Stimulated activated effector memory CD8-positive, alpha-beta T cell treated with anti-CD3 and anti-CD28 coated beads, Interleukin-12 subunit alpha, Interleukin-12 subunit beta, amount 100 ng/mL, for 72 hours (primary cell): ENCODE data around the gene MYO5B.

Experiments used
- ATAC-seq: fragments of 150-1000 bp; cut with Tn5 transposase; 2 replicates; pipeline ENCODE4 v1.10.0; 2021
- DNase-seq, 2 donors: peaks; one replicate each; pipeline ENCODE4 v3.0.0; 2021 to 2022; ENCODE audit warnings: low spot score in 2 of 2
- H3K27ac Mint-ChIP-seq: one replicate; pipeline ENCODE4 v1.8.0; 2022; ENCODE audit warnings: mild to moderate bottlenecking, mixed read lengths
- H3K36me3 Mint-ChIP-seq: one replicate; pipeline ENCODE4 v1.8.0; 2022; ENCODE audit warnings: mild to moderate bottlenecking, mixed read lengths
- H3K4me1 Mint-ChIP-seq: one replicate; pipeline ENCODE4 v1.8.0; 2022; ENCODE audit warnings: mixed read lengths
- H3K4me3 Mint-ChIP-seq: one replicate; pipeline ENCODE4 v1.8.0; 2022; ENCODE audit warnings: mild to moderate bottlenecking, mixed read lengths
- H3K9me3 Mint-ChIP-seq: one replicate; pipeline ENCODE4 v1.8.0; 2022; ENCODE audit warnings: mixed read lengths

MYO5B gene

DNA sequence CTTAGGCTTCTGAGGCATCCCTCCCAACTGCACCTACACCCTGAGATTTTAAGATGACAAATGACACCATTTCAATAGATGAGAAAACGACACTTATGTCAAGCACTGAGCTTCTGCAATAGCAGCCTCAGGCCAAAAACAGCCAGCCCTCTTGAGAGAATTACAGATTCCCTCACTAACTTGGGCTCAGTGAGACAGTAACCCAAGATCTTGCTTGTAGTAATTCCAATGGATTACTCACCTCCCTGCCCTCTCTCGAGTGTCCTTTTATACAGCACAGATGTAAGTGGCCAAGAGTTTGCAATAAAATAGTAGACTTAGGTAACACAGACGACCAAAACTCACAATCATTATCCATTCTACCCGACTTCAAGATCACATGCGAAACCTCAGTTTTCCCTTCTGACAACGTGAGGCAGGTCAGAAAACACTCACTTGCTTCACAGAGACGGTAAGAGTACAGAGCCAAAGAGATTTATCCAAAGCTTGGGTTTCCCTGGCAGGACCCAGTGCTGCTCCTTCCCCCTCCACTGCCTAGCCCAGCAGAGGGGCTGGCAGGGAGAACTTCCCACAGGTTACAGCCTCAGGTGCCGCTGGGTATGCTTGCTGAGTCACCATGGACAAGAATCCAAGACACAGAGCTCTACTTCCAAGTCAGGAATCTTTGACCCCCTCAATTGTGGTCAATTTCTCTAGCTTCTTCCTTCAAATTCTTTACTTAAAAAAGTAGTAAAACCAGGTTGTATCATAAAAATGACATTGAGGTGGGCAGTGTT lies 181.4 kb downstream of the MYO5B start:
- no peak overlapping the region for H3K4me3 Mint-ChIP-seq
- ATAC-seq = no peak
- H3K36me3 Mint-ChIP-seq = no peaks in the 10 kb centered on the region
- no peak overlapping the region for H3K27ac Mint-ChIP-seq
- H3K9me3 Mint-ChIP-seq = no peaks in the 10 kb centered on the region
- DNase-seq = no peak
- H3K4me1 Mint-ChIP-seq = no peaks in the 10 kb centered on the region

DNA sequence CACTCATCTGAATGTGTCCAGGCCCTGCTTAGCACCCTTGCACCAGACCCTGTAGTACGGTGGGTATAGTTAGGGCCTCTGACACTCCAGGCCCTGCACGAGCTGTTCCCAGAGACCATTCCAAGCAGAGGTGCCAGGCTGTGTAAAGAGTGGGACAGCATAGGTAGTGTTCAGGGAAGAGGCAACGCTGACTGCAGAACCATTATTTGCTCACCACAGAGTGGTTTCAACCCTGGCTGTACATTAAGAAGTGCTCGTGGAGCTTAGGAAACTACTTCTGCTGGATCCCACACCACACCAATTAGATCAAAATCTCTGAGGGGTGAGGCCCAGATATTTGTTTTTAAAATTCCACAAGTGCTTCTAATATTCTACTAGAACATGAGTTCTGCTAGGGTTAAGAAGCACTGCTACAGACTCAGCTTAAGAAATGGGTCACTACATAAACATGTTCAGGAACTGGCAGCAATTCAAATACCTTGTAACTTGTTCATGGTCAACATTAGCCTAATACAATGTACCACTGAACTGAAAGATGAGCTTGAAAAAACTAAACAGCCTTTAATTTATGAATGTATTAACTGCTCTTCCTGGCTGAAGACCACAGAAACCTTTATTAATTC lies 183.0 kb downstream of the MYO5B start:
- no peak for DNase-seq
- Mint-ChIP-seq H3K27ac (no peak overlapping the region), H3K4me1 (no peaks in the 10 kb centered on the region), H3K9me3 (no peaks in the 10 kb centered on the region), H3K4me3 (no peak overlapping the region), H3K36me3 (no peaks in the 10 kb centered on the region)
- no peak for ATAC-seq

DNA sequence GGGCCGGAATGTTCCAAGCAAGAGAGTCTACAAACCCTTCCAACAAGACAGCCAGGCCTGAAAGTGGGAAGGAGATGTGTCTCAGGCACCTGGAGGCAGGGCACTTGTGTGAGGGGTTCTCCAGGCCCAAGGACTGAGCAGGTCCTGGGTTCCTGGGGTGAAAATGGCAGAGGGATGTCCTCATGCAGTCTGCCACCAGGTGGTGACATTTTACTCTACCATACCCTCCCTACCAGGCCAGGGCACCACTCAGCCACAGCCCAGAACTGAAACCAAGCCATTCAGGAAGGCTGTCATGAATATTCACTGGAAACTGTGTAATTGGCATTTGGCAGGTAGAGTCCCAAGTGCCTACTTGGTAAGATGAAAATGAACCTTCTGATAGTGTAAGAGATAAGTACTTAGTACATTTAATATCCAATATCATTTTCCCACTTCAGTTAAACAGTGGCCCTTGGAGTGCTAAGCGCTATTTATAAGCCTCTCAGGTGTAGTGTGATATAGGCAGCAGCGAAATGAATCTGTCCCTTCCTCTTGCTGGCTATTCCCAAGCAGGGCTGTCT lies 185.1 kb downstream of the MYO5B start:
- DNase-seq (peak; percentile 10 to 65), ATAC-seq (peak; percentile 79)
- Mint-ChIP-seq H3K4me3 (no peak overlapping the region), H3K36me3 (no peaks in the 10 kb centered on the region), H3K4me1 (no peaks in the 10 kb centered on the region), H3K9me3 (no peaks in the 10 kb centered on the region), H3K27ac (no peak overlapping the region)

DNA sequence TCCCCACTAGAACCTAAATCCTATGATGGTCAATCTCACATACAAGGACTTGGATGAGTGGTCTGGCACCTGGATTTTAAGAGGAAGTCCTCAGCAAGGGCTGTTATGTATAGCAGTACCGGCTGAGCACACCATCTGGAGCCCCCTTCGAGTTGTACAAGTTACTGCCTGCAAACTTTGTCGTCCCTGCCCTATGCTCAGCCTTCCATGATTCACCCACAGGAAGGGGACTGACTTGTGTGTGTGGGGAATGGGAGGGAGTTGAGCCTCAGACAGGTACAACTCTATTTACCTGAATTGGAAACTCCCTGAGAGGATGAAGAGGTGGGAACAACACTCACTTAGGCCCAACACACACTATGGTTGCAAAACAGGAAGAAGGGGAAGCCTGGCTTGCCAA lies 186.6 kb downstream of the MYO5B start:
- Mint-ChIP-seq H3K9me3 (no peaks in the 10 kb centered on the region), H3K36me3 (no peaks in the 10 kb centered on the region), H3K27ac (no peak overlapping the region), H3K4me3 (no peak overlapping the region), H3K4me1 (no peaks in the 10 kb centered on the region)
- ATAC-seq = no peak
- DNase-seq = no peak

DNA sequence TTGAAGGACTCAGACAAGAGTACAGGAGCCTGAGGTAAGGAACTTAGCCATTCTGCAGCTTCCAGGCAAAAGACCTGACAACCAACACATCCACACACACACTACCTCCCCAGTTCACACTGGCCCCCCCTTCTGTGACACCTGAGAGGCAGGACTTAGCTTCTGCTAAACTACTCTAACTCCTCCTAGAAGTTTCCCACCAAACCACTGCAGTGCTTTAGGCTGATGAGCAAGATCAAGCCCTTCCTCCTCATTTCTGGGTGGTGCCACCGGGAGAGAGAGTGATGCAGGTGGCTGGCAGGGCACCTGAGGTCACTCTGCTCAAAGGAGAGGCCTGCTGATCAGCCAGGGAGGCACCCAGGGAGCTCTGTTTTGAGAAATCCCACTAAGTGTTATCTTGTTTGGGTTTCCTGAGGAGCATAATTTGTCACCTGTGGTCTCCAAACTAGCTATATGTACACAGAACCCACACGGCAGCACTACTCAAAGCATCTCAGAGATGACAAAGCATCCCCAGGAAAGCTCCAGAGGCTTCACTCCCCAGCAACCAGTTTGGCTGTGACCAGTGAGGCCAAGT lies 188.4 kb downstream of the MYO5B start:
- ATAC-seq (peak; percentile 11), DNase-seq (no peak)
- no peak overlapping the region for H3K27ac Mint-ChIP-seq
- no peak overlapping the region for H3K4me3 Mint-ChIP-seq
- no peaks in the 10 kb centered on the region for H3K9me3 Mint-ChIP-seq
- H3K4me1 Mint-ChIP-seq = no peaks in the 10 kb centered on the region
- no peaks in the 10 kb centered on the region for H3K36me3 Mint-ChIP-seq

DNA sequence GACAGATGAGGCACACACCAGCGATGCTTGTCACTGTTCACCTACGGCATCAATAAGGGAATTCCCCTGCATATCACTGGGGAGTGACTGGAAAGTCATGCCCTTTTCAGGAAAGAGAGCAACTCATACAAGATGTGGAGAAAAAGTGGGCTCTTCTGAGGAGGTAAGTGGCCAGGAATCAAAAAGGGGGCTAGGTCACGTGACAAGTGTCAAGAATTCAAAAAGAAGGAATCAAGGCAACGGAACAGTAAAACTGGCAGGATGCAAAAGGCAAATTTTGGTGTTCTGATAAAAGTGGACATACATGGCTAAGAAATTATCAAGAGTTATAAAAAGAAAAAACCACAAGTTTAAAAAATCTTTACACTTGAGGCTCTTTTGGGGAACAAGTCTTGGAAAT lies 190.9 kb downstream of the MYO5B start:
- no peak for DNase-seq
- Mint-ChIP-seq H3K4me1 (no peaks in the 10 kb centered on the region), H3K27ac (no peak overlapping the region), H3K9me3 (no peaks in the 10 kb centered on the region), H3K4me3 (no peak overlapping the region), H3K36me3 (no peaks in the 10 kb centered on the region)
- no peak for ATAC-seq

DNA sequence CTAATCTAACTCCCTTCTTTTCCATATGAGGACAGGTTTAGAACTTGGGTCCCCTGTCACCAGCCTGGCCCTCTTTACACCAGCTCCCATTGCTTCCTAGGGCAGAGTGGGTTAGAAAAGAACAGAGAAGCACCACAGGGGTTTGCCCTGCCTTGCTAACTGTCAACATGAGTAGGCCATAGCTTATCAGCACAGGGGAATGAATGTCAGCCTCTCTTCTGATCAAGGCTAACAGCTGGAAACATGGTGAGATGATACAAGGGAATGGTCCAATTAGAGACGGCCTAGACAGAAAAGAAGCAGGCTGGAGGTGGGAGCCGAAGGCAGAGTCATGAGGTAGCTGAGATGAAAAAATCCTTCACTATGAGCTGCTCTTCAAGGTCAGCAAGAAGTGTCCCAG lies 192.2 kb downstream of the MYO5B start:
- Mint-ChIP-seq H3K4me3 (no peak overlapping the region), H3K36me3 (no peaks in the 10 kb centered on the region), H3K9me3 (no peaks in the 10 kb centered on the region), H3K27ac (no peak overlapping the region), H3K4me1 (no peaks in the 10 kb centered on the region)
- ATAC-seq = no peak
- no peak for DNase-seq

DNA sequence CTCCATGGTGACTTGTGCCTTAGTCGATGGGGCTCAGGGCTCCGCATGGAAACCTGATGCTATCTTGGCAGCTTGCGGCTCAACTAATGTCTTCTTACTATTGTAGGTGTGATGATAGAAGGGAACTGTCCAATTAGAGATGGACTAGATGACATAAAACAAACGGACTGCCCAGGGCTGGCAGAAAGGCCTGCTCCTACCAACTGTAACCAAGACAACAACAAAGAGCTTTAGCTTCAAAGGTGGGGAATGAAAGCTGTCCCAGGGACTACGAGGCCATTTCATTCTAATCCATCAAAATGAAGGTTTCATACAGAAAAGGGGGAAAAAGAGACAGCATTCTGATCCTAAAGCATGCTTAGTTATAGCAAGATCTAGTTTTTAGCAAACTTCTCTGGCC lies 194.7 kb downstream of the MYO5B start:
- H3K4me3 Mint-ChIP-seq = no peak overlapping the region
- no peaks in the 10 kb centered on the region for H3K36me3 Mint-ChIP-seq
- no peak overlapping the region for H3K27ac Mint-ChIP-seq
- no peaks in the 10 kb centered on the region for H3K9me3 Mint-ChIP-seq
- H3K4me1 Mint-ChIP-seq = no peaks in the 10 kb centered on the region
- ATAC-seq (no peak), DNase-seq (no peak)

DNA sequence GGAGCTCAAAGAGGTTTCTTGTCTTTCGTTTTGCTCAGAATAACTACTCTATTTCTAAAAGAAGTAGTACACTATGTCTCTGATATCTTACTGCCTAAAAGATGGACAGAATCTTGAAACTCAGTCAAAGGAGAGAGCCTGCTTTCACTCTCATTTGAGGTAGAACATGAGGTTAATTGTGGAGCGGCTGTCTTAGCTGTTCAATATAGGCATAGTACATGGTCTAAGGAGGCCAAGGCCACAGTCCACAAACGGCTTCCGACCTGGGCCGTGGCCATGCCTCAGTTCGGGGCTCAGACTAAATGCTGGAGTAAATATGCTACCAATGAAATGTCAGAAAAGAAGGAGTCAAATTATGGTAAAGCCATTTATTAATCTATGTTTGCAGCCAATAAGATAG lies 195.8 kb downstream of the MYO5B start:
- Mint-ChIP-seq H3K9me3 (no peaks in the 10 kb centered on the region), H3K27ac (no peak overlapping the region), H3K36me3 (no peaks in the 10 kb centered on the region), H3K4me3 (no peak overlapping the region), H3K4me1 (no peaks in the 10 kb centered on the region)
- DNase-seq (no peak), ATAC-seq (no peak)

DNA sequence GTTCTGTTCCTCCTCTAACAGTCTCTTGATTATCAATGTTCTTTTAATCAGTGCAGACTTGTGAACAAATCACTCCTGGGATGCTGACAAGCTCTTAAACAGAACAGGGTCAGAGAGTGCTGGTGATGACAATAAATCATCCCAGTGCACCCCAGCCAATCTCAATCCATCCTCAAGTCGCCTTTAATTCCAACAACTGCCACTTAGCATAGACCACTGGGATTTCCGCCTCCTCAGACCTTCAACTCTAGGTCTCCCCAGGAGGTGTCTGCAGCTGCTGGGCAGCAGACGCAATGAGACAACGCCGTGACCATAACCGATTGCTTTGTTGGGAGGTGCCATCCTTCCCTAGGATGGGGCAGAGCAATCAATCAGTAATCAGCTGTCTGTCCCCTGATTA lies 197.4 kb downstream of the MYO5B start:
- ATAC-seq = no peak
- no peaks in the 10 kb centered on the region for H3K4me1 Mint-ChIP-seq
- no peaks in the 10 kb centered on the region for H3K36me3 Mint-ChIP-seq
- no peak overlapping the region for H3K27ac Mint-ChIP-seq
- DNase-seq = no peak
- H3K9me3 Mint-ChIP-seq = no peaks in the 10 kb centered on the region
- H3K4me3 Mint-ChIP-seq = no peak overlapping the region

DNA sequence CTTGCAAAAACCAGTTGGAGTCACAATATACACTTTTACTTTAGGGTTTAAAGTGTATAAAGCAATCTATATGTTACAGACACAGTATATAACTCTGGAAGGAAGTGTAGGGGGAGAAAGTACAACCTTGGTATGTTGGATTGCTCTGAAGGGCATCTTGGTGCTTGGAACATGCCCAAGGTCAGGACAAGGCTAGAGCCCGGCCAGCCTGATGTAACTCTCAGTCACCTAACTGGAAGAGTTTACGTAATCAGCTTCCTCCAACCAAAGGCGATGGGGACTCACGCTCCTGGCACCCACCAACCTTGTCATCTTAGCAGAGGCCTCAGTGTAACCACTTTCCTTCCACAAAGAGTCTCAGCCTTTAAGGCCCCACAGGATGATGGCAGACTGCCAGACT lies 200.5 kb downstream of the MYO5B start:
- Mint-ChIP-seq H3K9me3 (no peaks in the 10 kb centered on the region), H3K4me3 (no peak overlapping the region), H3K27ac (no peak overlapping the region), H3K36me3 (no peaks in the 10 kb centered on the region), H3K4me1 (no peaks in the 10 kb centered on the region)
- no peak for ATAC-seq
- no peak for DNase-seq

DNA sequence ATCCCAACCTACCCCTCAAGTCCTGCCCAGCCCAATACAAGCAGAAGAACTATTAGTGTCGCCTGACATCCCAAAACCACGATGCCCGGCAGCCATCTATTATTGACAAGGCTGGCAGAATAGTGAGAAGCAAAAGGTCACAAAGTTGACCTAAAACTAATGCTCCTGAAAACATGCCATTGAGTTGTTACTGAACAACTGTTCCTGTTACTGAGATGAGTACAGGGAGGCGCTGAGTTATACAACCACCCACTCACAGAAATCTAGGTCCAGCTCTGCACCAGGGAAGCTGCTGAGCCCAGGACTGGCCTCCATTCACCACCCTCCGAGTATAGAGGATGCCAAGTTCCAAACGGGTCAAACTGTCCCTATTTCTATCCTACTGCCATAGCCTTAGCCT lies 201.6 kb downstream of the MYO5B start:
- H3K9me3 Mint-ChIP-seq = no peaks in the 10 kb centered on the region
- H3K4me1 Mint-ChIP-seq = no peaks in the 10 kb centered on the region
- no peak overlapping the region for H3K27ac Mint-ChIP-seq
- DNase-seq (no peak), ATAC-seq (no peak)
- no peaks in the 10 kb centered on the region for H3K36me3 Mint-ChIP-seq
- H3K4me3 Mint-ChIP-seq = no peak overlapping the region

DNA sequence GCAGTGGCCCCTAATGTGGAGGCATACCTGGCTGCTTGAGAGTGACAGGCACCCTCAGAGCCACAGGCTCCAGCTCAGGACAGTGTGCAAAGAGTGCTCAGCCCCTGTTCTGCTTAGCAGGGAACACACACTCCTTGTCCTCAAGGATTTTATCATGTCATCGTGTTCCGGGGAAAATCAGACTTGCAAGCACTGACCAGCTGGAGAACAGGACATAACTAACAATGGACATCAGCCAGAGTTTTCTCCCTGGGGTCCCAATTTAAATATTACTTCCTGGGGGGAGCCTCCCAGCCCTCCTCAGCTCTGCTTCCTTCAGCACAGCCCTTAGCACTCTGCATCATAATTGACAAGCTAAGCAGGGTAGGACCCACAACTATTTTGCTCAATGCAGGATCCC lies 206.2 kb downstream of the MYO5B start:
- Mint-ChIP-seq H3K9me3 (no peaks in the 10 kb centered on the region), H3K27ac (no peak overlapping the region), H3K4me3 (no peak overlapping the region), H3K4me1 (no peaks in the 10 kb centered on the region), H3K36me3 (no peaks in the 10 kb centered on the region)
- no peak for DNase-seq
- no peak for ATAC-seq

DNA sequence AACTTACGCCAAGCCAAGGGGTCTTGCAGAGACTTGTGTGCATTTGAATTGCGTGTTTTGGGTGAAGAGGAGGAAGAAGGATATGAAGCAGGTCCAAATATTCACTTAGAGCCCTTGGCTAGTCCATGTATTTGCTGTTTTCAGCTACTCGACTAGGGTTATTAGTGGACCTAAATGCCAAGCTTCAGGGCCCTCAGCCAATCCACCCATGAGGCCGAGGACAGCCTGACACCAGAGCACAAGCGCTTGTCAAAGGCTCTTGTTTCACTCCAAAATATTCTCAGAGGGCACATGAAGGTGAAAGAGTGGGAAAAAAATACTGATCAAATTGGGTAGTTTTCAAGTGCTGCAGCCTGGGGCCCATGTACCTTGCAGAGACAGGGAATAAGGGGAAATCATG lies 206.8 kb downstream of the MYO5B start:
- Mint-ChIP-seq H3K4me3 (no peak overlapping the region), H3K27ac (no peak overlapping the region), H3K9me3 (no peaks in the 10 kb centered on the region), H3K36me3 (no peaks in the 10 kb centered on the region), H3K4me1 (no peaks in the 10 kb centered on the region)
- DNase-seq (no peak), ATAC-seq (no peak)

DNA sequence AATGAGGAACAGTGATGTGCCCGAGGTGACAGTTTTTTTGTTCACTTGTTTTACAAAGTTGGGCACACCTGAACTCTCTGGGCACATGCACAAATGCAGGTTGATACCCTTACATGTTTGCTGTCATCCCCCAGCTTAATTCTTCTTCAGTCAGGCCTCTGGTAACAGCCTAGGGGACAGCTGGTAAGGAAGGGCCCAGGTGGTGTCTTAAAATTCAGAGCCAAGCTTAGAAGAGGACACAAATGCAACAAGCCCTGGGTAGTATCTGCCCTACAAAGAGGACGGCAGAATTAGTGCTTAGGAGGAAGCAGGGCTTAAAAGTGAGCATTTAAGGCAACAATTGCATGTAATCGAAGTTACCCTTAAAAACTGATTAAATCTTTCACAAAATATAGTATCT lies 209.7 kb downstream of the MYO5B start:
- Mint-ChIP-seq H3K4me3 (no peak overlapping the region), H3K9me3 (no peaks in the 10 kb centered on the region), H3K27ac (no peak overlapping the region), H3K36me3 (no peaks in the 10 kb centered on the region), H3K4me1 (no peaks in the 10 kb centered on the region)
- ATAC-seq (no peak), DNase-seq (no peak)

DNA sequence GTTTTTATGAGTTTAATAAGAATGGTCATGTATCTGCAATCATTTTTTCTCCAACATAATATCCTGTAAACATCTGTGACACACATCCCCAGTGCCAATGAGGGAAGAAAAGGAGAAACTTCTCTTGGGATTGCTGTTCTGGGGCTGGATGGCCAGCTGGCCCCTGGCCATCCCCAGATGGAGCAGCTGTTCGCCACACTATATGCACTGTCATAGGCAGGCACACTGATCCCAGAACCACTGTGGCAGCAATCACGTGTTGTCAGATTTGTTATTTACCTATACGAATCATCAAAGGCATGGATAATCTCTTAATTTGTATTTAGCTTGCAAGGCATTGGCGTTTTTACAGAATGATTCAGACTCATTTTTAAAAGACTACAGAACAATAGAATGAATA lies 214.1 kb downstream of the MYO5B start:
- no peaks in the 10 kb centered on the region for H3K9me3 Mint-ChIP-seq
- H3K4me1 Mint-ChIP-seq = no peaks in the 10 kb centered on the region
- no peak for ATAC-seq
- no peak for DNase-seq
- H3K4me3 Mint-ChIP-seq = no peak overlapping the region
- no peaks in the 10 kb centered on the region for H3K36me3 Mint-ChIP-seq
- H3K27ac Mint-ChIP-seq = no peak overlapping the region
